Hepatocyte (in vitro differentiated cells): ENCODE results near the gene FST. TPM values are rescaled to one million over a fixed set of nuclear protein-coding genes. Genes with fewer than 3 reads are reported as not detected.

Source experiments
- DNase-seq: peaks from one replicate; pipeline ENCODE4 v3.0.0-alpha.2; 2016; ENCODE audit warnings: low spot score
- H2AFZ ChIP-seq: fragments of 200-600 bp; sonication (generic); 2 replicates; pipeline ENCODE4 v1.6.0; 2016; ENCODE audit warnings: antibody characterized with exemption, mild to moderate bottlenecking
- H3K27ac ChIP-seq: fragments of 200-600 bp; sonication (generic); 2 replicates; pipeline ENCODE4 v1.5.1; 2016; ENCODE audit warnings: mild to moderate bottlenecking
- H3K27me3 ChIP-seq: fragments of 200-600 bp; sonication (generic); 2 replicates; pipeline ENCODE4 v1.6.1; 2016
- H3K36me3 ChIP-seq: fragments of 200-600 bp; sonication (generic); replicated peaks from 2 replicates; pipeline ENCODE4 v1.5.1; 2016; ENCODE audit warnings: low read depth; ENCODE audit not compliant: insufficient read depth
- H3K4me1 ChIP-seq: fragments of 200-600 bp; sonication (generic); 2 replicates; pipeline ENCODE4 v1.5.1; 2016; ENCODE audit warnings: mild to moderate bottlenecking, moderate library complexity; ENCODE audit not compliant: insufficient read depth
- H3K4me2 ChIP-seq: fragments of 200-600 bp; sonication (generic); 2 replicates; pipeline ENCODE4 v1.6.0; 2016
- H3K4me3 ChIP-seq: fragments of 200-600 bp; sonication (generic); 2 replicates; pipeline ENCODE4 v1.5.1; 2016; ENCODE audit warnings: mild to moderate bottlenecking
- H3K79me2 ChIP-seq: fragments of 200-600 bp; sonication (generic); 2 replicates; pipeline ENCODE4 v1.6.0; 2017; ENCODE audit warnings: mild to moderate bottlenecking
- H3K9me2 ChIP-seq: fragments of 200-600 bp; sonication (generic); replicated peaks from 2 replicates; pipeline ENCODE4 v1.6.0; 2017; ENCODE audit warnings: mild to moderate bottlenecking; ENCODE audit not compliant: insufficient read depth
- H3K9me3 ChIP-seq: fragments of 200-600 bp; sonication (generic); 2 replicates; pipeline ENCODE4 v1.5.1; 2016; ENCODE audit warnings: low read depth, mild to moderate bottlenecking
- H4K20me1 ChIP-seq: fragments of 200-600 bp; sonication (generic); 2 replicates; pipeline ENCODE4 v1.6.0; 2016; ENCODE audit warnings: mild to moderate bottlenecking; ENCODE audit not compliant: insufficient read depth, poor library complexity, severe bottlenecking
- EZH2 ChIP-seq: fragments of 200-600 bp; sonication (generic); IDR thresholded peaks from 2 replicates; pipeline ENCODE4 v1.6.1; 2016; ENCODE audit warnings: antibody characterized with exemption, mild to moderate bottlenecking, borderline replicate concordance
- EZH2phosphoT487 ChIP-seq: fragments of 200-600 bp; sonication (generic); IDR thresholded peaks from one replicate; pipeline ENCODE4 v1.6.1; 2018; ENCODE audit warnings: antibody characterized with exemption, mild to moderate bottlenecking, low read depth, moderate library complexity; ENCODE audit not compliant: unreplicated experiment, severe bottlenecking
- WGBS: methylation state at CpG from one replicate; pipeline ENCODE4 v1.1.6; 2016; ENCODE audit warnings: low lambda C conversion rate; ENCODE audit errors: missing lambda C conversion rate; 5-methylcytosine and 5-hydroxymethylcytosine counted together
- polyA plus RNA-seq: library from polyadenylated mRNA; unstranded; fragments of >200 nt; fragmentation: Nextera tagmentation; extraction: Ambion mirVana; gene quantifications from 2 replicates; pipeline ENCODE4 v1.2.1, GENCODE V29; 2016
- total RNA-seq: library from RNA; depleted of rRNA; stranded (reverse); fragments of >200 nt; gene quantifications from 2 replicates; pipeline ENCODE4 v1.2.3, GENCODE V29; 2014
- TF ChIP-seq, protein P1 (sequence below): fragments of 200-600 bp; sonication (generic); IDR thresholded peaks from 2 replicates; pipeline ENCODE4 v1.5.1; 2016; ENCODE audit warnings: antibody characterized with exemption, mild to moderate bottlenecking; ENCODE audit not compliant: poor library complexity

FST gene
- total and polyA plus RNA-seq, 2 experiments from 2014 or later = 18.4 to 35.4 TPM

DNA sequence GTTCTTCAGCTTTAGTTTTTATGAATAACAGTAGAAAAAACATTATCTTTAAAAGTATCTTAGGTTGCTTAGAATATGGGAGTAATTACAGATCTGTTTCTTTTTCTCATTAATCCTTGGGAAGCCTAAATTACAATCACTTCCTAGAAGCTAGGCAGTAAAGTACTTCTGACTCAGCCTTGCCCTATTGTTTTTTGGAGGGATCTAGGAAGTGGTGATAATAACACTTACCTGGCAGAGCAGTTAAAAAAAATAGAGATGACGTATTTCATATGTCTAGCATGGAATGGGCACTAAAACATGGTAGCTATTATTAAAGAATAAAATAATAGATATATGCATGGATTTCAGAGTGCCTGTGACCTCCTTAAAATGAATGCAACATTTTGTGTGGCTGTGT is 8.2 kb upstream of the FST start:
- Histone ChIP-seq H2AFZ (no peak overlapping the region), H3K27me3 (no peaks in the 10 kb centered on the region), H4K20me1 (no peaks in the 10 kb centered on the region), H3K4me2 (no peak overlapping the region), H3K36me3 (no peaks in the 10 kb centered on the region), H3K4me3 (no peak overlapping the region), H3K27ac (no peak overlapping the region), H3K9me2 (no peaks in the 10 kb centered on the region), H3K79me2 (no peaks in the 10 kb centered on the region), H3K4me1 (no peaks in the 10 kb centered on the region), H3K9me3 (no peaks in the 10 kb centered on the region)
- no peak for DNase-seq
- 74% methylated on average over 1 of the region's 1 CpG for WGBS
- TF ChIP-seq, protein P1, sequence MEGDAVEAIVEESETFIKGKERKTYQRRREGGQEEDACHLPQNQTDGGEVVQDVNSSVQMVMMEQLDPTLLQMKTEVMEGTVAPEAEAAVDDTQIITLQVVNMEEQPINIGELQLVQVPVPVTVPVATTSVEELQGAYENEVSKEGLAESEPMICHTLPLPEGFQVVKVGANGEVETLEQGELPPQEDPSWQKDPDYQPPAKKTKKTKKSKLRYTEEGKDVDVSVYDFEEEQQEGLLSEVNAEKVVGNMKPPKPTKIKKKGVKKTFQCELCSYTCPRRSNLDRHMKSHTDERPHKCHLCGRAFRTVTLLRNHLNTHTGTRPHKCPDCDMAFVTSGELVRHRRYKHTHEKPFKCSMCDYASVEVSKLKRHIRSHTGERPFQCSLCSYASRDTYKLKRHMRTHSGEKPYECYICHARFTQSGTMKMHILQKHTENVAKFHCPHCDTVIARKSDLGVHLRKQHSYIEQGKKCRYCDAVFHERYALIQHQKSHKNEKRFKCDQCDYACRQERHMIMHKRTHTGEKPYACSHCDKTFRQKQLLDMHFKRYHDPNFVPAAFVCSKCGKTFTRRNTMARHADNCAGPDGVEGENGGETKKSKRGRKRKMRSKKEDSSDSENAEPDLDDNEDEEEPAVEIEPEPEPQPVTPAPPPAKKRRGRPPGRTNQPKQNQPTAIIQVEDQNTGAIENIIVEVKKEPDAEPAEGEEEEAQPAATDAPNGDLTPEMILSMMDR = no peak
- TF ChIP-seq EZH2 (no peak), EZH2phosphoT487 (no peak)

DNA sequence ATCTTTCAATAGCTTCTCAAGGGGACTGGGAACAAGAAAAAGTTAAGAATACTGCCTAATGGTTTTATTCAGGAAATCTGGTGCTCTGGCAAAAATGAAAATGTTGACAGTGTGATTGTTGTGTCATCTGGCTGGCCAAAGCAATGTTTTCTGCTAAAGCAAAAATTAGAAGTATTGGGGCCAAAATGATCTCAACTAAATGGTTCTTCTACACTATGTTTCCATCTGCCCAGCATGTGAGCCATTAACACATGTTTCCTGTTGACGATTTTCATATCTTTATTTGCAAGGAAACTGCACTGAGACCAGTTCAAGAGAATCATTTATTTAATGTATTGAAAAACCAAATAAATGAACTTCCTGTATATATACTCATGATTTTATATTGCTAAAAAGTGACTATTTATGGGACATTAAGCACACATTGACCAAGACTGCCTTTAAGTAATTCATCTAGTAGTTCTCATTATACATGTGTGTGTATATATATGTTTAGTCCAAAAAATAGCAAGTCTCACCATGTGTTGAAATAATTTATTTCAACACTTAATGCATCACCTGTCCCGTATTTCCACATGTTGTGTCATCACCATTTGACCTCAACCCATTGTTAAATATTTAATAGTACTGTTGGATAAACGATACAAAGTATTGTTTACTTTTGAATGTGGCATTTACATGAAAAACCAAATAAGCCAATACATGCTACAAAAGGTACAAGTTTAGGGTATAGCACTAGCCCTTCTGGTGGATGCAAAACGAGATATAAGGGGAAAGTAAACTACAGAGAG is 7.5 kb upstream of the FST start:
- no peaks in the 10 kb centered on the region for H3K27me3 ChIP-seq
- no peaks in the 10 kb centered on the region for H4K20me1 ChIP-seq
- no peaks in the 10 kb centered on the region for H3K36me3 ChIP-seq
- no peak overlapping the region for H3K4me2 ChIP-seq
- H2AFZ ChIP-seq = no peak overlapping the region
- no peaks in the 10 kb centered on the region for H3K79me2 ChIP-seq
- no peak overlapping the region for H3K4me3 ChIP-seq
- DNase-seq = no peak
- H3K9me3 ChIP-seq = no peaks in the 10 kb centered on the region
- TF ChIP-seq EZH2 = no peak
- TF ChIP-seq EZH2phosphoT487 = no peak
- TF ChIP-seq, protein P1 = no peak
- 83% methylated on average over 4 of the region's 4 CpGs for WGBS
- H3K4me1 ChIP-seq = no peaks in the 10 kb centered on the region
- H3K27ac ChIP-seq = no peak overlapping the region
- no peaks in the 10 kb centered on the region for H3K9me2 ChIP-seq

DNA sequence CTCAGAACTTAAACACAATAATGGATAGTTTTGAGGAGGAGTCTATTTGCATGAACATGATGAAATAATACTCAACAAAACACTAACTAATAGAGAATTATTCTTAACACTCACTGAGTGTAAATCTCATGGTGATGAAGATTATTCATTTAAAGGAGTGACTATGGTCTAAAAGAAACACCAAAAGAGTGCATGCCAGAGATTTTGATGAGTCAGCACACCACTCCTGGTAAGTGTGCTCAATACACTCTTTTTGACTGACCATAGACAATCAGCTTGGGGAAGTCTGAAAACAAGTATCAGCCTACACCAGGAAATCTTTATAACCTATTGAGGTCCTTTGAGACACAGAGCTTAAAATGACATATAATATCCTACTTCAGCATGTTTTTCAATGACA is 6.8 kb upstream of the FST start:
- no peaks in the 10 kb centered on the region for H3K9me2 ChIP-seq
- H3K4me2 ChIP-seq = no peak overlapping the region
- no peaks in the 10 kb centered on the region for H3K27me3 ChIP-seq
- DNase-seq = no peak
- no peak overlapping the region for H3K27ac ChIP-seq
- no peaks in the 10 kb centered on the region for H3K9me3 ChIP-seq
- no peaks in the 10 kb centered on the region for H3K4me1 ChIP-seq
- no peaks in the 10 kb centered on the region for H3K36me3 ChIP-seq
- H2AFZ ChIP-seq = no peak overlapping the region
- TF ChIP-seq EZH2phosphoT487 (no peak), EZH2 (no peak)
- TF ChIP-seq, protein P1 = no peak
- no peak overlapping the region for H3K4me3 ChIP-seq
- H3K79me2 ChIP-seq = no peaks in the 10 kb centered on the region
- no peaks in the 10 kb centered on the region for H4K20me1 ChIP-seq
